GM12878 (cell line): ENCODE data around the gene P2RX4. TPM values are rescaled to one million over a fixed set of nuclear protein-coding genes. Genes with fewer than 3 reads are reported as not detected.
A peak's percentile ranks its signal among the peaks of the same experiment; 100 is the strongest.

Experiments used
- ATAC-seq: fragments of 200-7000 bp; cut with Tn5 transposase; 3 replicates; pipeline ENCODE4 v1.9.1; 2020; ENCODE audit warnings: mild to moderate bottlenecking, moderate library complexity
- BruUV-seq: library from RNA; stranded (reverse); fragments of 400-500 nt; replicated peaks from 2 replicates; lab custom pipeline; 2021; lab: Mats Ljungman, UMichigan
- CTCF ChIA-PET: fragments of 300-600 bp; sonication (Branson Sonifier 250); formaldehyde crosslinking; extraction: SDS; loops from one replicate; lab custom pipeline; 2021; ENCODE audit warnings: inconsistent platforms; lab: Yijun Ruan, JAX
- POLR2A ChIA-PET: fragments of 350-600 bp; formaldehyde crosslinking; extraction: SDS; loops from one replicate; lab custom pipeline; 2021; ENCODE audit warnings: inconsistent platforms; lab: Charles Lee
- RAD21 ChIA-PET: fragments of 300-600 bp; sonication (Branson Sonifier 250); formaldehyde crosslinking; loops from one replicate; lab custom pipeline; 2023; ENCODE audit warnings: antibody characterized with exemption; ENCODE audit not compliant: unreplicated experiment; lab: Charles Lee
- SMC1A ChIA-PET: fragments of 300-600 bp; sonication (Branson Sonifier 250); formaldehyde crosslinking; loops from one replicate; lab custom pipeline; 2023; ENCODE audit not compliant: unreplicated experiment, uncharacterized antibody; lab: Charles Lee
- DNase-seq: peaks from one replicate; pipeline ENCODE4 v3.0.0-alpha.2; 2011; ENCODE audit warnings: low read depth, low spot score
- FAIRE-seq: peaks from 3 replicates; lab custom pipeline; 2011; peaks lifted over from hg19 to GRCh38; lab: Jason Lieb, UNC
- H2AFZ ChIP-seq: 2 replicates; pipeline ENCODE4 v1.6.0; 2011; ENCODE audit warnings: low read depth, low read length, control low read depth; ENCODE audit not compliant: control insufficient read depth
- H3K27ac ChIP-seq: 2 replicates; pipeline ENCODE4 v1.5.1; 2011; ENCODE audit warnings: control low read depth; ENCODE audit not compliant: control insufficient read depth, insufficient read depth
- H3K27me3 ChIP-seq, 2 experiments: replicated peaks in 1 of 2; 2 replicates each; pipeline versions ENCODE4 v1.6.0 to v1.6.1; 2011; ENCODE audit warnings: low read length in 1 of 2; ENCODE audit not compliant: control insufficient read depth in 2 of 2, insufficient read depth in 2 of 2
- H3K36me3 ChIP-seq, 2 experiments: 2 replicates each; pipeline ENCODE4 v1.5.1; 2011; ENCODE audit warnings: low read length in 1 of 2; ENCODE audit not compliant: control insufficient read depth in 2 of 2, insufficient read depth in 2 of 2
- H3K4me1 ChIP-seq: 2 replicates; pipeline ENCODE4 v1.6.1; 2011; ENCODE audit warnings: mild to moderate bottlenecking, low read length, moderate library complexity, mixed read lengths; ENCODE audit not compliant: control insufficient read depth, insufficient read depth
- H3K4me2 ChIP-seq: 2 replicates; pipeline ENCODE4 v1.6.0; 2011; ENCODE audit warnings: control low read depth; ENCODE audit not compliant: control insufficient read depth, insufficient read depth
- H3K4me3 ChIP-seq: fragments of 200-600 bp; sonication (generic); 2 replicates; pipeline ENCODE4 v1.5.1; 2016
- H3K79me2 ChIP-seq: 2 replicates; pipeline ENCODE4 v1.6.0; 2011; ENCODE audit warnings: low read length; ENCODE audit not compliant: control insufficient read depth, insufficient read depth
- H3K9ac ChIP-seq: 2 replicates; pipeline ENCODE4 v1.8.0; 2011; ENCODE audit warnings: low read length, control low read depth, mixed read lengths; ENCODE audit not compliant: control insufficient read depth, insufficient read depth
- H3K9me3 ChIP-seq: replicated peaks from 3 replicates; pipeline ENCODE4 v1.5.1; 2011; ENCODE audit warnings: mild to moderate bottlenecking, low read length; ENCODE audit not compliant: control insufficient read depth, insufficient read depth
- H4K20me1 ChIP-seq: 2 replicates; pipeline ENCODE4 v1.6.0; 2011; ENCODE audit not compliant: control insufficient read depth, insufficient read depth
- BCL11A ChIP-seq: IDR thresholded peaks from 2 replicates; pipeline ENCODE4 v1.6.1; 2011; ENCODE audit warnings: low read depth, low read length
- CTCF ChIP-seq, 3 experiments: IDR thresholded peaks in 2 of 3; conservative IDR thresholded peaks in 1 of 3; 2 replicates each; pipeline ENCODE4 v1.5.1; 2011; ENCODE audit warnings: low read depth in 3 of 3, low read length in 3 of 3, mild to moderate bottlenecking in 3 of 3, control low read depth in 2 of 3, moderate library complexity in 2 of 3, inconsistent platforms in 1 of 3, mixed read lengths in 1 of 3; ENCODE audit not compliant: control insufficient read depth in 2 of 3, insufficient read depth in 1 of 3; ENCODE audit errors: extremely low read depth in 1 of 3
- CUX1 ChIP-seq: IDR thresholded peaks from 2 replicates; pipeline ENCODE4 v1.6.1; 2012; ENCODE audit warnings: improper control_type of control experiment, low read depth, low read length; ENCODE audit not compliant: insufficient replicate concordance
- ETV6 ChIP-seq, 2 experiments: fragments of 450-650 bp in 1 of 2; IDR thresholded peaks in 1 of 2; conservative IDR thresholded peaks in 1 of 2; 2 replicates each; pipeline ENCODE4 v1.6.1; 2014; ENCODE audit warnings: antibody characterized with exemption in 1 of 2, borderline replicate concordance in 1 of 2, low read depth in 1 of 2, mild to moderate bottlenecking in 1 of 2, moderate library complexity in 1 of 2
- FOS ChIP-seq: IDR thresholded peaks from 3 replicates; pipeline ENCODE4 v1.6.1; 2011; ENCODE audit warnings: borderline replicate concordance; ENCODE audit not compliant: insufficient read length; ENCODE audit errors: extremely low read depth
- FOXM1 ChIP-seq: IDR thresholded peaks from 2 replicates; pipeline ENCODE4 v1.6.1; 2012; ENCODE audit warnings: low read depth, mild to moderate bottlenecking, inconsistent platforms, low read length, moderate library complexity
- JUND ChIP-seq: IDR thresholded peaks from 2 replicates; pipeline ENCODE4 v1.6.1; 2012; ENCODE audit warnings: low read depth, mild to moderate bottlenecking, low read length, improper control_type of control experiment, moderate library complexity
- NBN ChIP-seq: fragments of 450-650 bp; IDR thresholded peaks from 2 replicates; pipeline ENCODE4 v1.6.1; 2016
- RUNX3 ChIP-seq: IDR thresholded peaks from 2 replicates; pipeline ENCODE4 v1.6.1; 2012; ENCODE audit warnings: low read length, inconsistent platforms
- ZNF24 ChIP-seq: fragments of 450-650 bp; IDR thresholded peaks from 2 replicates; pipeline ENCODE4 v1.6.1; 2017; ENCODE audit warnings: antibody characterized with exemption, mild to moderate bottlenecking
- WGBS: methylation state at CpG from one replicate; pipeline ENCODE4 v1.1.6; 2016; ENCODE audit warnings: low lambda C conversion rate; ENCODE audit not compliant: insufficient replicate concordance, insufficient coverage; ENCODE audit errors: missing lambda C conversion rate; 5-methylcytosine and 5-hydroxymethylcytosine counted together
- in situ Hi-C: fragments of 300-500 bp; cut with MboI; formaldehyde crosslinking; loops from 9 replicates; pipeline ENCODE4 v1.14.3; 2018; ENCODE audit warnings: mixed read lengths
- intact Hi-C: fragments of 100-400 bp; cut with micrococcal nuclease; formaldehyde crosslinking; loops from one replicate; pipeline ENCODE4 v1.14.2; 2022; ENCODE audit not compliant: unreplicated experiment
- polyA plus RNA-seq, 11 experiments: library from polyadenylated mRNA; depleted of rRNA in 4 of 11; unstranded in 6 of 11; stranded (reverse) in 5 of 11; fragments of >200 nt; fragmentation: Nextera tagmentation in 4 of 11; fragmentation: Illumina TruSeq in 1 of 11; extraction: Ambion mirVana in 4 of 11; extraction: Trizol in 1 of 11; gene quantifications; 1 replicate in 1 of 11; 2 replicates in 10 of 11; pipeline versions ENCODE4 v1.2.1 to v1.2.3, GENCODE V29; 2011 to 2016; ENCODE audit warnings: inconsistent platforms in 2 of 11, missing spikeins in 2 of 11, low read depth in 1 of 11
- total RNA-seq, 4 experiments: library from RNA; depleted of rRNA in 3 of 4; stranded (reverse); fragments of >200 nt in 3 of 4; fragmentation: Illumina TruSeq in 1 of 4; extraction: Trizol in 1 of 4; gene quantifications; 2 replicates each; pipeline versions ENCODE4 v1.2.1 to v1.2.3, GENCODE V29; 2013 to 2021

The P2RX4 gene
- total and polyA plus RNA-seq, 10 of the 15 experiments (the other 5 are each of a cell fraction or from before 2014, with no cell fraction given) = 9.0 to 43.4 (median 20.5) TPM

DNA sequence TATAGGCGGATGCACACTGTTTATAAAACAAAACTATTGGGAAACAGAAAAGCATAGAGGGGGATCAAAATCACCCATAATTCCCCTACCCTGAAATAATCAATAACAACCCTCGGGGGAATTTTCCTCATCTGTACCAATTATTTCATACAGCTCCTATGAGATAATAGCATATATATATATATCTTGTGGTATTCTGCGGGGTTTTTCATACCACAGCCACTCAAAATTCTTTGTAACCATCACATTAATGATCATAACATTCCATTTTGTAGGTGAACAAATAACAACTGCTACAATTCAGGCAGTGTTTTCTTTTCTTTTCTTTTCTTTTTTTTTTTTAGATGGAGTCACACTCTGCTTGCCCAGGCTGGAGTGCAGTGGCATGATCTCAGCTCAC lies 42.0 kb upstream of the P2RX4 start:
- no peaks in the 10 kb centered on the region for H4K20me1 ChIP-seq
- BruUV-seq = no TSS peak
- RAD21 ChIA-PET = no interaction called here
- H3K27me3 ChIP-seq = no peaks in the 10 kb centered on the region
- no peak for FAIRE-seq
- H3K36me3 ChIP-seq = no peaks in the 10 kb centered on the region; a peak in 1 of 4 replicates
- in situ Hi-C loops (no loop called here), intact Hi-C loops (no loop called here)
- no peak overlapping the region for H3K9ac ChIP-seq
- SMC1A ChIA-PET = interaction anchor here (0.8 to 1.9 kb wide), 3 partner anchors 10 to 21 kb away, joined by 3 to 4 read pairs (median 3); no protein-coding TSS in a partner anchor
- no peak for ATAC-seq
- H3K27ac ChIP-seq = no peak overlapping the region
- H2AFZ ChIP-seq = no peak overlapping the region
- CTCF ChIA-PET = no interaction called here
- no peak for DNase-seq
- no peak overlapping the region for H3K4me3 ChIP-seq
- POLR2A ChIA-PET = interaction anchor here (0.7 to 1.4 kb wide), 2 partner anchors 9 to 458 kb away, joined by 4 to 6 read pairs; no protein-coding TSS in a partner anchor
- H3K4me2 ChIP-seq = no peak overlapping the region
- 40% methylated on average over 3 of the region's 3 CpGs for WGBS
- no peaks in the 10 kb centered on the region for H3K4me1 ChIP-seq
- TF ChIP-seq RUNX3 (peak; percentile 61; the same call in 1 of the 2 replicates), JUND (no peak)
- H3K79me2 ChIP-seq = no peaks in the 10 kb centered on the region
- H3K9me3 ChIP-seq = no peaks in the 10 kb centered on the region

GRCh38 chr12:121170151-121170550 lies 39.8 kb upstream of the P2RX4 start:
- no peaks in the 10 kb centered on the region for H3K4me1 ChIP-seq
- WGBS = 49% methylated on average over 5 of the region's 5 CpGs
- ChIA-PET SMC1A (interaction anchor here (1.1 kb wide), 2 partner anchors 14 to 31 kb away, joined by 3 read pairs; no protein-coding TSS in a partner anchor), POLR2A (no interaction called here), RAD21 (no interaction called here), CTCF (interaction anchor here (0.7 kb wide), 1 partner anchor 13 kb away, joined by 3 read pairs; no protein-coding TSS in a partner anchor)
- no TSS peak for BruUV-seq
- H3K9me3 ChIP-seq = no peaks in the 10 kb centered on the region
- no peak overlapping the region for H3K4me3 ChIP-seq
- intact Hi-C loops (no loop called here), in situ Hi-C loops (no loop called here)
- no peak overlapping the region for H3K27ac ChIP-seq
- ATAC-seq (no peak), FAIRE-seq (no peak), DNase-seq (no peak)
- H3K9ac ChIP-seq = no peak overlapping the region
- H3K4me2 ChIP-seq = no peak overlapping the region
- H3K79me2 ChIP-seq = no peaks in the 10 kb centered on the region
- no peaks in the 10 kb centered on the region; a peak in 1 of 4 replicates for H3K36me3 ChIP-seq
- no peaks in the 10 kb centered on the region for H3K27me3 ChIP-seq
- H4K20me1 ChIP-seq = no peaks in the 10 kb centered on the region
- no peak overlapping the region for H2AFZ ChIP-seq
- TF ChIP-seq ETV6 (conservative IDR thresholded peaks at IDR 0.05 in 1 of 2, IDR thresholded peaks at IDR 0.05 in 1 of 2; ENCODE audit: borderline replicate concordance in 1 of 2, low read depth in 1 of 2) (no peak), FOXM1 (no peak), ZNF24 (no peak), CTCF (IDR thresholded peaks at IDR 0.05 in 2 of 3, conservative IDR thresholded peaks at IDR 0.05 in 1 of 3; ENCODE audit: control insufficient read depth in 2 of 3, extremely low read depth in 1 of 3, insufficient read depth in 1 of 3, low read depth in 3 of 3, low read length in 3 of 3) (no peak), FOS (no peak), BCL11A (no peak), CUX1 (no peak), NBN (no peak)
